SKM-1 (cell line): ENCODE measurements around the gene COPS2.

Experiments
- DNase-seq: peaks from one replicate; lab custom pipeline; 2025; ENCODE audit not compliant: unreplicated experiment; lab: John Stamatoyannopoulos, UW

COPS2 gene

DNA sequence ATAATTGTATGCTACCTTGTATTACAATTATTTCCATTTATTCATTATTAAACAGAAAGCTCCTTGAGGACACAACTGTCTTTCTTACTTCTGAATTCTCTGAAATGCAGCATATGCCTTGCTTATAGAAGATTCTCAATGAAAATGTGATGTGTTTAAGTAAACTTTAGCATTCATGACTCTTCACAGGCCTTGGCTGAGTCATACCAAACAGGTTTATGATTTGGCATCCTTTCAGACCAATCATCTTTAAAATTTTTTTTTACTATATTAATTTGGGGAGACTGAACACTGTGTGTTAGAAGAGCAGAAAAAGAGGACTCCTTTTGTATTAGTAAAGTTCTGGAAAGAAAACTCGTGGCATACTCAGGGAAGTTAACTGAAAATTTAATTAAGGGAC is 8.3 kb upstream of the COPS2 start:
- no peak for DNase-seq

DNA sequence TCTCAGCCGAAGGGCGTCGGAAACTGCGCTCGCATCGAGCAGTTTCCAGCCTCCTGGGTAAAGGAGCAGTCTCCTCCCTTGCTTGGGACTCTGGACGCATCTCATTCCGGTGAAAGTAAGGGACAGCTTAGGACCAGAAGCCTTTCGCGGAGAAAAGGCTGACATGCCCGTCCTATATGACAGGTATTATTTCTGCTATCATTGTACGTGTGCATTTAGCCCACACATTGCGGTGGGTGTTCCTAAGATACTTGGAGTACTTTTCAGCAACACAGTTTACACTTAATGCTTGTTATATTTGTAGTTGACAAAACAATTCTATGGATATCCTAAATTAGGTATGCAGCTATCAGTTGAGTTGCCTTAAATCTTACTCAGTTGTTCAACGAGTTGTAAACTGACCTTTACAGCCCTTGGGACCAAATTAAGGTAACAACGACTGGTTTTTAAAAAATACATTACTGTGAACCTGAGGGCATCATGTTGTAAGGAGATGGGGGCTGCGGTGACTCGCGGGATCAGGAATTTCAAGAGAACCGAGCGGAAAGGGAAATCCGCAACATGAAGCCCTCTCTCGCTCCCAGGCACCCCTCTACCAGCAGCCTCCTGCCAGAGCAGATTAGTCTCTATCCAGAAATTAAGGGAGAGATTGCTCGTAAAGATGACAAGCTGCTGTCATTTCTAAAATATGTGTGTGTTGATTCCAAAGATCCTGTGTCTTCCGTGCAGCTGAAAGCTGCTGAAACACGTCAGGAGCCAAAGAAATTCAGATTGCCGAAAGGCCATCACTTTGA is 632 bp upstream of the COPS2 start:
- no peak for DNase-seq

DNA sequence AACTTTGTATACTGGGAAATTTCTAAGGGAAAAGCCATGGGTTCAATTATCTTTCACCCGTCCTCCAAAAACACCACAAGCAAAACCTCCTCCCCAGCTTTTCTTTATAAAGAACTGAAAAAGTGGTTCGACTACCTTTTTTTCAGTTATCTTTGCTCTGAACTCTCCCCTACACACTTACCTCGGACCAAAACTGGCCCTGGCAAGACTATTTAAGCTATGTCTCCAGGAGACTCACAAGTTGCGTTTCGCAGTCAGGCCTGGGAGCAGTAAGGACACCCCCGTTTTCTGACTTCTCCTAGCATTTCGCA is 645 bp downstream of the COPS2 start:
- DNase-seq = no peak

DNA sequence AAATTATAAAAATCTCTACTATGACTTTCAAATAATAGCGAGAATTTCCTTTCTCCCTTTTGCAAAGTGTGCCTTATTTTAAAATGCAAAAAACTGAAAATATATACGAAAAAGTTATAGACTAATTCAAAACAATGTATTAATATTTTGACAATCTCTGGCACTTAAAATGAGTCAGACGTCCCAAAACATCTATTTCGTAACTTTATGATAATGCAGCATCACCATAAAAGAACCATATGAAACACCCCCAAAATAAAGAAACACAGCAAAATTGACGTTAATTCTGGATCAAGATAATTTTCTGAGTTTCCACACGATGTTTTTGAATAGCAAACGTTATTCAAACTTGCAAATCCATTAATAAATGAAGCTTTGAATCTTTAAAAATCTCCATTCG is 1.0 kb downstream of the COPS2 start:
- no peak for DNase-seq

DNA sequence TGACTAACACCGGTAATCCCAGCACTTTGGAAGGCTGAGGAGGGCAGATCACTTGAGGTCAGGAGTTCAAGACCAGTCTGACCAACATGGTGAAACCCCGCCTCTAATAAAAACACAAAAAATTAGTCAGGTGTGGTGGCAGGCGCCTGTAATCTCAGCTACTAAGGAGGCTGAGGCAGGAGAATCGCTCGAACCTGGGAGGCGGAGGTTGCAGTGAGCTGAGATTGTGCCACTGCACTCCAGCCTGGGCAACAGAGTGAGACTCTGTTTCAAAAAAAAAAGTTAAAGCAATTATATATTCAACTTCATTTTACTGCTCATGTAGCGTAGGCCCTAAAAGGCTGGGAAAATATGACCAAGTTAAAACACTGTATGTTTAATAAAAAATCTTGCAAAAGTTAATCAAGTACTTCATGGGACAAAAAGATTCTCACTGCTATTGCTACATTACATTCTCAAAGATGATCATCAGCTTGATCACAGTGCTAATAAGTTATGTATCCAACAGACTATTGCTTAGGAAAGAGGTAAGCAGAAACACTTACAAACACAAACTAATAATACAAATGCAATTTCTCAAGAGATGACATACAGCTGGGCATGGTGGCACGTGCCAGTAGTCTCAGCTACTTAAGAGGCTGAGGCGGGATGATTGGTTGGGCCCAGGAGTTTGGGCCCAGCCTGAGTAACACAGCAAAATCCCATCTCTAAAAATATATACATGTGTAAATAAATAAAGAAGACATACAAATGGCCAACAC is 2.7 kb downstream of the COPS2 start:
- no peak for DNase-seq

DNA sequence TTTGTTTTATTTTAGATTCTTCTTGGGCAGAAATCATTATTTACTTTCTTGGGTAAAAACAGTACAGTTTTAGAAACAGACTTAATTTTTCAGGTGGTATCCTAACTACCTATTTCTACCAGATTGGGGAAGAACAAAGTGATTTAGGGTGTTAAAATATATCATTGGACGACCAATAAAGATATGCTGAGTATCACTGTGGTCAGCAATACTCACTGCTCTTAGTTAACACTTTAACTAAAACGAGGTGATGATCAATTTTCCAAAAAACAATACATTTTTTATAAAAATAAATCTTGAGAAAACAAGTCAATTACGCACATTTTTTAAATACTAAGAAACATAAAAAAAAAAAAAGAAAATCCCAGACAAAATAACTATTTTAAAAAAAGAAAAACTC is 3.6 kb downstream of the COPS2 start:
- no peak for DNase-seq

DNA sequence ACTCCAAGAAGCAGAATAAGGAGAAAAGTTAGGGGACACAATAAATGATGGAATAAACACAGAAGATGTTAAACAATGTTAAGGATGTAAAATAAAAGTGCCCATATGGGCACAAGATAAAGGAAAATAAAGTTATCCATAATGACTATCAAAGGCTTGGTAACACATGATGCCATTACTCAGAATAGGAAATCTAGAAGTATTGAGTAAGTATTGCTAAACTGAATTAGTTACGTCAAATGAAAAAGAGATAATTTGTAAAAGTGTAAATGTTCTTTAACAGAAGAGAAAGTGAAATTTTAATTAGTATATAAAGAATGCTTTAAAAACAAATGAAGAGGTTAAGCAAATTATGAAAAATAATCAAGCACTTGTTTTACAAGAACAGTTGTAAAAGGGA is 6.7 kb downstream of the COPS2 start:
- no peak for DNase-seq

DNA sequence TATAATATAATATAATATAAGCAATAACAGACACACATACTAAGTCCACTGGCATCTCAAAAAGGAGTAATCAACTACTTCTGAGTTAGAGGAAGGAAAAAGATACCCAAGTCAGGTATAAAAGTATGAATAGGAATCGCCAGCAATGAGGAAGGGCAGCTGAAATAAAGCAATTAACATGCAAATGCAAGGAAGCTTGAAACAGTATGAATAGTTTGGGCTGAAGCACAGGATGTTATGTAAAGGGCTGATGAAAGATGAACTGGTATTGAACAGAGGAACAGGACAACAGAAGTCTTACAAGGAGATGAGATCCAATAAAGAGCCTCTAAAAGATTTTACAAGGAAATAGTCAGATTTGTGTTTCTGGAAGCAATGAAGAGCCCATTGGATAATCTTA is 7.1 kb downstream of the COPS2 start:
- no peak for DNase-seq

DNA sequence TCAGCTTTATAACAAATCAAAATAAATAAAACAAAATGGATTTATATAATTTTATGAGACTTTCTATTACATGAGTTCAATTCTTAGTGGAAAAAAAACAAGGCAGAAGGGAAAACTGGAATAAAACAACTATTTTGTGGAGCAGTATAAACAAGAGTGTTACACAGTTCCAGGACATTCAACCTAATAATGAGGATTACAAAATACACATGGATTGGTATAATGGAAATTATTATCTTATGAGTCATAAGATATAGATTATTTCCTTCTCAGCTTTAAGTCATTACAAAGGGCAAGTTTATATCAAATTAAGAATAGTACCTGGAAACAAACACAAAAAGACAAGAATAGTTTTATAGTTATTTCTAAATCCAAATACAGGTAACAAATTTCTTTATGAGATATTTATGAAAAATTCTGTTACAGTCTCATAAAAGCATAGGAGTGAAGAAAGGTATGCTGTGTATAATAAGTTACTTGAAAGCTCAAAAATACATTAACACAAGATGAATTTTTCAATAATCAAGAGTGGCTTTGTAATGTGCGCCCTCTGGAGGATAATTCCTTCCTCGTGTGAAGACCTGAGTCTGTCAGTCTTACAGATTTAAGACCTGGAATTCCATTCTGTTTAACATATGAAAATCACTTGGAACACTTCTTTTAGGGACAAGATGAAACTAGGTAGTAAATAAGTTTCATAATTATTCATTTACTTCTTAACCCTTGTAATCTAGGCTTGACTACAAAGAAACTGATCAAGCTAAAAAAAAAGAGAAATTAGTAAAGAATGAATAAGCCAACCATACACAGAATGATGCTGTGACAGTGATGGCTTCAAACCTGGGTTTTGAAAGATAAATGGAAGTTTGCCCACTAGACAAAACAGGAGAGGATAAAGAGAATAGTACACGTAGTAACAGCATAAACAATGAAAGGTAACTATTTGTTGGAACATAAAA is 9.5 kb downstream of the COPS2 start:
- no peak for DNase-seq

DNA sequence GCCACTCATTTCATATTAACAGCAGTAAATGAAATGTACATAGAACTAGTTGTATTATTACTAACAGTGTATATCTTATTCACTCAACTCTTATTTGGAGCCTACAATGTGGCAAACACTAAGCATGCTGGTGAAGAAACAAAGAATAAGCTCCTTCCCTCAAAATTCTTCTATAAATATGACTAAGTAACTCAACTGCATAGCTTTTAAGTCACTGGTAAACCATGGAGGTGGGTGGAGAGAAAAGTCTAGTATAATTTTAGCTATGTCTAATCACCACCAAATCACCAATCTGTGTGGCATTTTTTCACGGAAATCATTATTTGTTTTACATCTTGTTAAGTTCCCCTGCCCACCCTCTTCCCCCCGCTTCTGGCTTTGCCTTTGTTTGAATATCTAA is 17.5 kb downstream of the COPS2 start:
- no peak for DNase-seq

DNA sequence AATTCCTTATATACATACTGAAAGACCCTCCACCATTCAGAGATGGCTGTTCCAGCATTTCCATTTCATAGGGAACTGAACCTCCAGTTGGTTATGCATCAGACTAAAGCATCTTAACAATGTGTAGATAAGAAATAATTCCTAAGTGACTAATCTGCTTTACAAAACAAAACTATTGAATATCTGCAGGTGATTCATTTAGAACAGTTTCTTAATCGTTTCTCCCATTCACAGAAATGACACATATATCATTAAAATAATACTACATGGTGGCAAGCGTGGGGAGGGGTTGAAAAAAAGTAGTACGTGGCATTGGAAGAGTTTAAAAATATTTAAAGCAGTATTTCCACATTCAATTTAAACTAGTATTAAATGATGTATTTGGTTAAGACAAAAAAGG is 19.5 kb downstream of the COPS2 start:
- DNase-seq = no peak

DNA sequence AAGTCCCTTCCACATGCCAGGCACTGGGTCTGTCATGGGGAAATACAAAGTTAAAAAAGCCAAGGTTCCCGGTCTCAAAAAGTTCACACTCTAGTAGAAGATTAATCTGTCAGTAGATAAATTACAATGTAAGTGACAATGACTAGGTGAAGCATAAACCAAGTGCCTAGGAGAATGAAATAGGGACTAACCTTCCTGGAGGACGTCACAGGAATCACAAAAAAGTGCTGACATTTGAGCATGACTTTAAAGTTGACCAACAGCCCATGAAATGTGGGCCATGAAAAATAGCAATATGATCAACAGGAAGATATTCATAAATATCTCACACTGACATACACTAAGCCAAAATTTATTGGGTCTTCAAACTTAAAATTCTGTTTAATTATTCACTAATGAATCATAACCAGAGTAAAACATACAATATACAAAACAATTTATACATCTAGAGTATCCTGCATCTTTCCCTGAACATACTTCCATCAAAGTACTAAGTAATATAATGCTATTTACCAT is 20.0 kb downstream of the COPS2 start:
- DNase-seq = no peak

DNA sequence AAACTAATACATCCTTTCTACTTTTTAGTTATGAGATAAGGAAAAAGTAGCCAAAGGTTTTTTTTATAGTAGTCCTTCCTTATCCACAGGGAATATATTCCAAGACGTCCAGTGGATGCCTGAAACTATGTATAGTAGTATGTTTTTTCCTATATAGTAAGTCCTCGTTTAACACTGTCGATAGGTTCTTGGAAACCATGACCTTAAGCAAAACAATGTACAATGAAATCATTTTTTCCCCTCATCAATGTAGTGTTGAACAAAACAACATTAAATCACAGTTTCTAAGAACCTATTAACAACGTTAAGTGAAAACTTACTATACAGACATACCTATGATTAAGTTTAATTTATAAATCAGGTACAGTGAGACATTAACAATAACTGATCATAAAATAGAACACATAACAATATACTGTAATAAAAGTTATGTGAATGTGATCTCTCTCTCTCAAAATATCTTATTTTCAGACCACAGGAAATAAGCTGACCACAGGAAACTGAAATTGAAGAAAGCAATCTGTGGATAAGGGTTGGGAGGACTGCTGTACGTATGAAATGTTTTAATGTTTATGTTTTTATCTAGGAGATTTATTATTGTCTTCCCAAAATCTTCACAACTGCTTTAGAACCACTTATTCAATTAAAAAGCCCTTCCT is 20.6 kb downstream of the COPS2 start:
- no peak for DNase-seq

DNA sequence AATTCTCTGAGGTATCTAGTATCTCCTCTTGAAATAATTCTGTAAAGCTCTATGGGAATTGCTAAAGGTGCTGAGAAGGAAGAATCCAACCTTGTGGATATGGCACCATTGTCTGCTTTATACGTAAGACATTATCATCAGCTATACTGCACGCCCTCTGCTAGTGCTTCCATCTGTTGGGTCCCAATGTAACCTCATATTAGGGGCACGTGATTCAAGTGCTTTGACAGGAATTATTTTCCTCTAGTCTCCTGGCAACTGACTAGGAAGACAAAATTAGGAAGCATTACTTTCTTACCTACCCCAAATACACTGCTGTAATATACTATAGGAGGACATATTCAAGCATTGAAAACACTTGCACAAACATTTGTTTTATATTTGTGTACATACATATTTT is 24.0 kb downstream of the COPS2 start:
- no peak for DNase-seq

DNA sequence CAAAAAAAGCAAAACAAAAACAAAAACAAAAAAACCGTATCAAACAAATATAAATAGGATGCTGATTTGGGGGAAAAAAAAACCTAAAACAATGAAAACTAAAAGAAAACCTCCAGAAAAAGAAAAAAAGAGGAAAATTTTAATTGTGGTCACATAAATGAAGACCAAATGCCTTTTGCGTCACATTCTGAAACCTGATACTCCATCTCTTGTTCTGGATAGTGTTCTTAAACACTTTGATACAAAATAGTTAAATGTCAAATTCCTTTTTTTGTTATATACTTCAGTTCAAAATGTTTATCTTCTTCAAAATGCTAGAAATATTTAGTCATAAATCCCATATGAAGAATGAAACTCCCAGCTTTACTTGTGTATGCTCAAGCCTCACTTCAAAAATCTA is 31.0 kb downstream of the COPS2 start:
- no peak for DNase-seq

DNA sequence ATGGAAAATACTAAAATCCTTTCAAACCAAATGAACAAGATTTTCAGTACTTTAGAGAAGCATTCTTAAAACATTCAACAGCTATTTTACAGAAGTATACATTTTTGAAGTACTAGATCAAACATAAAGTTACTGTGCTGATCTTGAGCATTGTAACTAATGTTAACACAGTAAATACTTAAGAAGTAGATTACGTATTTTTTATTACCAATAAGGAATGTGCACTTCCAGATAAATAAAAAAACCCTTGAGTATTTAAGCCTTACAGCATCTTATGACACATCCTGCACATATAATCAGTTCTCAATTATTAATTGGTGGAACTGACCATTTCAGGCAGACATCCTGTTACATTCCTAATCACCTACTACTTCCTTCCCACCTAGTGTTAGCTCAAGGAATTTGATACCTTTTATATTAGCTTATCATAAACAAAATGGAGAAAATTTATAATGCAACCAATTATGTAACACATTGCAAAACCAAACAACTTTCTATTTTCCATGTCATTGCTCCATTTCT is 32.8 kb downstream of the COPS2 start:
- DNase-seq = no peak

DNA sequence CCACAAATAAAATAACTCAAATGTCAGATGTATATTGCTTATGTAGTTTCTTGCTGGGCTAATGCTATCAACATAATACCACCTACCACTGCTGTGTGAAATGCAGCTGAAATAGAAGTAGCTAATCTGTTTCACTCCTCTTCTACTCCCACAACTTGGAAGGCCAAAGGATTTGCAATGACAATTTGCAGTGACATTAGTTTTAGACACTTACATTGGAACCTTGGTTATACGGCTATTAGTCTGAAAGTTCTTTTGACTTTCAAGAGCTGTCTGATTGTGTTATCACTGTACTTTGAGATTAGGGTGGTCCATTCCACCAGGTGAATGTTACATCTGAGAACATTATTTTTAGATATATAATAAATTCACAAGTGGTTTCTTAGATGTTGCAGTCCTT is 33.5 kb downstream of the COPS2 start:
- no peak for DNase-seq

DNA sequence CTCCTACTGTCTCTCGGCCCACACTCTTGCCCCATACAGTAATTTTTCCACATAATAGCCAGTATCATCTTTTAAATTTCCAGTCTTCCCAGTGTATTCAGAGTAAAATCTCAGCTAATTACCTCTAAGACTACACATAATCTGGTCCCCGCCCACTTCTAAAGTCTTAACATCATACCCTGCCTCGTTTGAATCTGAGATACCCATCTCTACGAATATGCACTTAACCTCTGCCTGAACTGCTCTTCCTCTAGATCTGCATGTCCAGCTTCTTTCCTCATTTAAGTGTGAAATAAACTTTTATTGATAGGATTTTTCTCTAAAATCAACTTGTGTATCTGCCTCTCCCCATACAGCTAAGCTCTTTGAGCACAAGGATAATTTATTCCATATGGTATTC is 34.6 kb downstream of the COPS2 start:
- no peak for DNase-seq

DNA sequence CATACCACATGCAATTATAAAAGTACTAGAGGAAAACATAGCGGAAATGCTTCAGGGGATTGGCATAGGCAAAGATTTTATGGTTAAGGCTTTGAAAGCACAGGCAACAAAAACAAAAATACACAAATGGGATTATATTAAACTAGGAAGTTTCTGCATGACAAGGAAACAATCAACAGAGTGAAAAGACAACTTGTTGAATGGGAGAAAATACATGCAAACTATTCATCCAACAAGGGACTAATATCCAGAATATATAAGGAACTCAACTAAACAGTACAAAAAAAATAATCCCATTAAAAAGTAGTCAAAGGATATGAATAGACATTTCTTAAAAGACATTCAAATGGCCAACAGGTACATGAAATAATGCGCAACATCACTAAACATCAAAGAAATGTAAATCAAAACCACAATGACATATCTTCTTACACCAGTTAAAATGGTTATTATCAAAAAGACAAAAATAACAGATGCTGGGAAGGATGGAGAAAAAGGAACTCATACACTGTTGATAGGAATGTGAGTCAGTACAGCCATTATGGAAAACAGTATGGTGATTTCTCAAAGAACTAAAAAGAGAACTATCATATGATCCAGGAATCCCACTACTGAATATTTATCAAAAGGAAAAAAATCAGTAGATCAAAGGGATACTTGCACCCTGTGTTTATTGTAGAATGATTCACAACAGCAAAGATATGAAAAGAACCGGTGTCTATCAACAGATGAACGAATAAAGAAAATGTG is 39.1 kb downstream of the COPS2 start:
- DNase-seq = no peak

DNA sequence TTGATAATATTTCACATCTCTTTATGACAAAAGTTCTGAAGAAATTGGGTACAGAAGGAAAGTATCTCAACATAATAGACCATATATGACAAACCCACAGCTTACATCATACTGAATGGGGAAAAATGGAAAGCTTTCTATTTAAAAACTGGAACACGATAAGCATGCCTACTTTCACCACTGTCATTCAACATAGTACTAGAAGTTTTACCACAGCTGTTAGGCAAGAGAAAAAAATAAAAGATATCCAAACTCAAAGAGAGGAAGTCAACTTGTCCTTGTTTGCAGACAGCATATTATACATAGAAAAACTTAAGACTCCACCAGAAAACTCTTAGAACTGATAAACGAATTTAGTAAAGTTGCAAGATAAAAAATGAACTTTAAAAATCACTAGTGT is 40.3 kb downstream of the COPS2 start:
- DNase-seq = no peak
